AG10803 (cell line): ENCODE measurements around the gene FXYD5.
"Not testable (repeated sequence)": the region's sequence is repeated elsewhere in the genome, so short reads cannot be mapped to it uniquely, and the experiment has no call there.

Experiments
- DNase-seq: peaks from one replicate; pipeline ENCODE4 v3.0.0; 2010; ENCODE audit warnings: low read depth
- H3K4me3 ChIP-seq: 2 replicates; pipeline ENCODE4 v1.5.1; 2011; ENCODE audit warnings: mild to moderate bottlenecking, low read length, control low read depth
- CTCF ChIP-seq: conservative IDR thresholded peaks from 2 replicates; pipeline ENCODE4 v1.5.1; 2011; ENCODE audit warnings: mild to moderate bottlenecking, low read length, control low read depth, inconsistent platforms

FXYD5 gene

GRCh38 chr19:35194012-35194984 lies 39.8 kb downstream of the FXYD5 start:
- TF ChIP-seq CTCF = no peak
- H3K4me3 ChIP-seq = no peak overlapping the region
- no peak for DNase-seq

GRCh38 chr19:35195830-35196229 lies 41.3 kb downstream of the FXYD5 start:
- peak; percentile 52 for DNase-seq
- no peak for TF ChIP-seq CTCF

GRCh38 chr19:35196861-35197260 lies 42.3 kb downstream of the FXYD5 start:
- DNase-seq, H3K4me3 ChIP-seq: not testable (repeated sequence)

More at GRCh38 chr19:35195830-35196229, 41.3 kb downstream of the FXYD5 start:
- no peak overlapping the region for H3K4me3 ChIP-seq

GRCh38 chr19:35199481-35199880 lies 44.9 kb downstream of the FXYD5 start:
- DNase-seq = no peak
- no peak overlapping the region for H3K4me3 ChIP-seq
- no peak for TF ChIP-seq CTCF

- TF ChIP-seq CTCF = no peak
- H3K4me3 ChIP-seq = no peak overlapping the region
- DNase-seq = no peak
Measured at GRCh38 chr19:35202722-35203688, 48.5 kb downstream of the FXYD5 start.

- no peak for TF ChIP-seq CTCF
- H3K4me3 ChIP-seq = no peak overlapping the region
- no peak for DNase-seq
Measured at GRCh38 chr19:35204799-35205732, 50.5 kb downstream of the FXYD5 start.
